K562 (cell line): ENCODE data around the gene RUVBL2. TPM values are rescaled to one million over a fixed set of nuclear protein-coding genes. Genes with fewer than 3 reads are reported as not detected.

Experiments
- ARHGAP35 ChIP-seq: fragments of 450-650 bp; IDR thresholded peaks from 2 replicates; pipeline ENCODE4 v1.6.1; 2018; ENCODE audit not compliant: partially characterized antibody
- ARID3B ChIP-seq: fragments of 250-450 bp; sonication (Bioruptor Pico); IDR thresholded peaks from 2 replicates; pipeline ENCODE4 v1.4.0; 2020; ENCODE audit warnings: borderline replicate concordance
- BCOR ChIP-seq: fragments of 450-650 bp; IDR thresholded peaks from 2 replicates; pipeline ENCODE4 v1.6.1; 2016
- CSDE1 ChIP-seq, 2 experiments: fragments of 450-650 bp; IDR thresholded peaks; 2 replicates each; pipeline ENCODE4 v1.6.1; 2016; ENCODE audit warnings: mild to moderate bottlenecking in 1 of 2
- MIER1 ChIP-seq: fragments of 450-650 bp; IDR thresholded peaks from 2 replicates; pipeline ENCODE4 v1.6.1; 2016; ENCODE audit warnings: antibody characterized with exemption, mild to moderate bottlenecking, low read depth
- NFIC ChIP-seq: fragments of 450-650 bp; IDR thresholded peaks from 2 replicates; pipeline ENCODE4 v1.6.1; 2017; ENCODE audit warnings: mild to moderate bottlenecking, inconsistent platforms
- polyA plus RNA-seq, 8 experiments: library from polyadenylated mRNA; depleted of rRNA in 4 of 8; stranded (reverse) in 5 of 8; unstranded in 3 of 8; fragments of >200 nt; fragmentation: Nextera tagmentation in 2 of 8; fragmentation: Illumina TruSeq in 1 of 8; extraction: Ambion mirVana in 2 of 8; extraction: Trizol in 1 of 8; gene quantifications; 2 replicates each; pipeline versions ENCODE4 v1.2.1 to v1.2.3, GENCODE V29; 2011 to 2014; ENCODE audit warnings: inconsistent platforms in 1 of 8, missing spikeins in 1 of 8
- total RNA-seq, 7 experiments: library from RNA; depleted of rRNA in 6 of 7; stranded (reverse); fragments of >200 nt in 6 of 7; fragmentation: Illumina TruSeq in 2 of 7; extraction: Trizol in 2 of 7; gene quantifications; 2 replicates each; pipeline versions ENCODE4 v1.2.1 to v1.2.3, GENCODE V29; 2011 to 2021; ENCODE audit warnings: low replicate concordance in 1 of 7
- TF ChIP-seq, protein P1 (sequence below), 2 experiments: fragments of 450-650 bp; formaldehyde crosslinking in 1 of 2; IDR thresholded peaks; 2 replicates each; pipeline versions ENCODE4 v1.4.0 to v1.6.1; 2014 to 2020; ENCODE audit warnings: mild to moderate bottlenecking in 2 of 2, borderline replicate concordance in 1 of 2, low read depth in 1 of 2
- TF ChIP-seq, protein P2 (sequence below): fragments of 150-350 bp; IDR thresholded peaks from 2 replicates; pipeline ENCODE4 v1.6.1; 2014; ENCODE audit warnings: low read depth, mild to moderate bottlenecking, low read length, borderline replicate concordance
- TF ChIP-seq, protein P3 (sequence below): fragments of 450-650 bp; IDR thresholded peaks from 2 replicates; pipeline ENCODE4 v1.6.1; 2017; ENCODE audit warnings: mild to moderate bottlenecking, moderate library complexity
- TF ChIP-seq, protein P4 (sequence below): sonication (generic); formaldehyde crosslinking; IDR thresholded peaks from 2 replicates; pipeline ENCODE4 v1.8.1; 2023; ENCODE audit warnings: mild to moderate bottlenecking, missing genetic modification reagents

RUVBL2 gene
- total and polyA plus RNA-seq, 9 of the 15 experiments (the other 6 are each of a cell fraction or from before 2014, with no cell fraction given) = 71.4 to 453 (median 237) TPM

- TF ChIP-seq, protein P1, sequence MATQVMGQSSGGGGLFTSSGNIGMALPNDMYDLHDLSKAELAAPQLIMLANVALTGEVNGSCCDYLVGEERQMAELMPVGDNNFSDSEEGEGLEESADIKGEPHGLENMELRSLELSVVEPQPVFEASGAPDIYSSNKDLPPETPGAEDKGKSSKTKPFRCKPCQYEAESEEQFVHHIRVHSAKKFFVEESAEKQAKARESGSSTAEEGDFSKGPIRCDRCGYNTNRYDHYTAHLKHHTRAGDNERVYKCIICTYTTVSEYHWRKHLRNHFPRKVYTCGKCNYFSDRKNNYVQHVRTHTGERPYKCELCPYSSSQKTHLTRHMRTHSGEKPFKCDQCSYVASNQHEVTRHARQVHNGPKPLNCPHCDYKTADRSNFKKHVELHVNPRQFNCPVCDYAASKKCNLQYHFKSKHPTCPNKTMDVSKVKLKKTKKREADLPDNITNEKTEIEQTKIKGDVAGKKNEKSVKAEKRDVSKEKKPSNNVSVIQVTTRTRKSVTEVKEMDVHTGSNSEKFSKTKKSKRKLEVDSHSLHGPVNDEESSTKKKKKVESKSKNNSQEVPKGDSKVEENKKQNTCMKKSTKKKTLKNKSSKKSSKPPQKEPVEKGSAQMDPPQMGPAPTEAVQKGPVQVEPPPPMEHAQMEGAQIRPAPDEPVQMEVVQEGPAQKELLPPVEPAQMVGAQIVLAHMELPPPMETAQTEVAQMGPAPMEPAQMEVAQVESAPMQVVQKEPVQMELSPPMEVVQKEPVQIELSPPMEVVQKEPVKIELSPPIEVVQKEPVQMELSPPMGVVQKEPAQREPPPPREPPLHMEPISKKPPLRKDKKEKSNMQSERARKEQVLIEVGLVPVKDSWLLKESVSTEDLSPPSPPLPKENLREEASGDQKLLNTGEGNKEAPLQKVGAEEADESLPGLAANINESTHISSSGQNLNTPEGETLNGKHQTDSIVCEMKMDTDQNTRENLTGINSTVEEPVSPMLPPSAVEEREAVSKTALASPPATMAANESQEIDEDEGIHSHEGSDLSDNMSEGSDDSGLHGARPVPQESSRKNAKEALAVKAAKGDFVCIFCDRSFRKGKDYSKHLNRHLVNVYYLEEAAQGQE (IDR thresholded peaks at IDR 0.05; ENCODE audit: borderline replicate concordance) = no peak
- TF ChIP-seq, protein P1 (CRISPR knock-in tag; IDR thresholded peaks at IDR 0.05; ENCODE audit: low read depth) = no peak
- TF ChIP-seq ARID3B (CRISPR knock-in tag) (no peak), CSDE1 (IDR thresholded peaks at IDR 0.05) (no peak), MIER1 (0 out of 2 replicates have a peak, but pooled peaks have one; percentile 23), NFIC (peak; percentile 42; the same call in 1 of the 2 replicates), BCOR (peak; percentile 68; the same call in 1 of the 2 replicates), ARHGAP35 (no peak)
- TF ChIP-seq, protein P2, sequence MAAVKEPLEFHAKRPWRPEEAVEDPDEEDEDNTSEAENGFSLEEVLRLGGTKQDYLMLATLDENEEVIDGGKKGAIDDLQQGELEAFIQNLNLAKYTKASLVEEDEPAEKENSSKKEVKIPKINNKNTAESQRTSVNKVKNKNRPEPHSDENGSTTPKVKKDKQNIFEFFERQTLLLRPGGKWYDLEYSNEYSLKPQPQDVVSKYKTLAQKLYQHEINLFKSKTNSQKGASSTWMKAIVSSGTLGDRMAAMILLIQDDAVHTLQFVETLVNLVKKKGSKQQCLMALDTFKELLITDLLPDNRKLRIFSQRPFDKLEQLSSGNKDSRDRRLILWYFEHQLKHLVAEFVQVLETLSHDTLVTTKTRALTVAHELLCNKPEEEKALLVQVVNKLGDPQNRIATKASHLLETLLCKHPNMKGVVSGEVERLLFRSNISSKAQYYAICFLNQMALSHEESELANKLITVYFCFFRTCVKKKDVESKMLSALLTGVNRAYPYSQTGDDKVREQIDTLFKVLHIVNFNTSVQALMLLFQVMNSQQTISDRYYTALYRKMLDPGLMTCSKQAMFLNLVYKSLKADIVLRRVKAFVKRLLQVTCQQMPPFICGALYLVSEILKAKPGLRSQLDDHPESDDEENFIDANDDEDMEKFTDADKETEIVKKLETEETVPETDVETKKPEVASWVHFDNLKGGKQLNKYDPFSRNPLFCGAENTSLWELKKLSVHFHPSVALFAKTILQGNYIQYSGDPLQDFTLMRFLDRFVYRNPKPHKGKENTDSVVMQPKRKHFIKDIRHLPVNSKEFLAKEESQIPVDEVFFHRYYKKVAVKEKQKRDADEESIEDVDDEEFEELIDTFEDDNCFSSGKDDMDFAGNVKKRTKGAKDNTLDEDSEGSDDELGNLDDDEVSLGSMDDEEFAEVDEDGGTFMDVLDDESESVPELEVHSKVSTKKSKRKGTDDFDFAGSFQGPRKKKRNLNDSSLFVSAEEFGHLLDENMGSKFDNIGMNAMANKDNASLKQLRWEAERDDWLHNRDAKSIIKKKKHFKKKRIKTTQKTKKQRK = no peak
- TF ChIP-seq, protein P3, sequence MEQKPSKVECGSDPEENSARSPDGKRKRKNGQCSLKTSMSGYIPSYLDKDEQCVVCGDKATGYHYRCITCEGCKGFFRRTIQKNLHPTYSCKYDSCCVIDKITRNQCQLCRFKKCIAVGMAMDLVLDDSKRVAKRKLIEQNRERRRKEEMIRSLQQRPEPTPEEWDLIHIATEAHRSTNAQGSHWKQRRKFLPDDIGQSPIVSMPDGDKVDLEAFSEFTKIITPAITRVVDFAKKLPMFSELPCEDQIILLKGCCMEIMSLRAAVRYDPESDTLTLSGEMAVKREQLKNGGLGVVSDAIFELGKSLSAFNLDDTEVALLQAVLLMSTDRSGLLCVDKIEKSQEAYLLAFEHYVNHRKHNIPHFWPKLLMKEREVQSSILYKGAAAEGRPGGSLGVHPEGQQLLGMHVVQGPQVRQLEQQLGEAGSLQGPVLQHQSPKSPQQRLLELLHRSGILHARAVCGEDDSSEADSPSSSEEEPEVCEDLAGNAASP = no peak
- TF ChIP-seq, protein P4, sequence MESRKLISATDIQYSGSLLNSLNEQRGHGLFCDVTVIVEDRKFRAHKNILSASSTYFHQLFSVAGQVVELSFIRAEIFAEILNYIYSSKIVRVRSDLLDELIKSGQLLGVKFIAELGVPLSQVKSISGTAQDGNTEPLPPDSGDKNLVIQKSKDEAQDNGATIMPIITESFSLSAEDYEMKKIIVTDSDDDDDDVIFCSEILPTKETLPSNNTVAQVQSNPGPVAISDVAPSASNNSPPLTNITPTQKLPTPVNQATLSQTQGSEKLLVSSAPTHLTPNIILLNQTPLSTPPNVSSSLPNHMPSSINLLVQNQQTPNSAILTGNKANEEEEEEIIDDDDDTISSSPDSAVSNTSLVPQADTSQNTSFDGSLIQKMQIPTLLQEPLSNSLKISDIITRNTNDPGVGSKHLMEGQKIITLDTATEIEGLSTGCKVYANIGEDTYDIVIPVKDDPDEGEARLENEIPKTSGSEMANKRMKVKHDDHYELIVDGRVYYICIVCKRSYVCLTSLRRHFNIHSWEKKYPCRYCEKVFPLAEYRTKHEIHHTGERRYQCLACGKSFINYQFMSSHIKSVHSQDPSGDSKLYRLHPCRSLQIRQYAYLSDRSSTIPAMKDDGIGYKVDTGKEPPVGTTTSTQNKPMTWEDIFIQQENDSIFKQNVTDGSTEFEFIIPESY (CRISPR knock-in tag) = peak; percentile 79
- TF ChIP-seq, all 486 proteins: peak for 19
These were observed 32.5 kb upstream of the RUVBL2 start (continued) for GRCh38 chr19:48961051-48961649.
